Breast epithelium (tissue), 4 donors: ENCODE data around the gene IL15. TPM values are rescaled to one million over a fixed set of nuclear protein-coding genes. Genes with fewer than 3 reads are reported as not detected.
"Not testable (repeated sequence)": the region's sequence is repeated elsewhere in the genome, so short reads cannot be mapped to it uniquely, and the experiment has no call there.

ENCODE experiments used
- DNase-seq, 2 donors: peaks; one replicate each; pipeline ENCODE4 v3.0.0-alpha.2; 2019; ENCODE audit warnings: low spot score in 2 of 2
- H3K27ac ChIP-seq, 2 donors: fragments of 200-600 bp; sonication (generic) in 1 of 2; one replicate each; pipeline ENCODE4 v1.5.1; 2016 to 2019; ENCODE audit warnings: mild to moderate bottlenecking in 1 of 2
- H3K27me3 ChIP-seq, 2 donors: fragments of 200-600 bp; sonication (generic) in 1 of 2; one replicate each; pipeline versions ENCODE4 v1.5.1 to v1.6.0; 2017 to 2019; ENCODE audit warnings: control low read depth in 1 of 2, mild to moderate bottlenecking in 1 of 2
- H3K36me3 ChIP-seq: fragments of 200-600 bp; one replicate; pipeline ENCODE4 v1.5.1; 2019
- H3K4me1 ChIP-seq, 2 donors: fragments of 200-600 bp; sonication (generic); one replicate each; pipeline ENCODE4 v1.5.1; 2016 to 2019; ENCODE audit warnings: control low read depth in 1 of 2
- H3K4me3 ChIP-seq, 3 donors: fragments of 200-600 bp; sonication (generic); 1 replicate in 2 of 3; 2 replicates in 1 of 3; pipeline ENCODE4 v1.5.1; 2016 to 2019; ENCODE audit warnings: mild to moderate bottlenecking in 3 of 3, moderate library complexity in 2 of 3
- H3K9me3 ChIP-seq, 2 donors: fragments of 200-600 bp; sonication (generic) in 1 of 2; one replicate each; pipeline ENCODE4 v1.5.1; 2016 to 2019; ENCODE audit warnings: control low read depth in 1 of 2
- CTCF ChIP-seq, 3 donors: fragments of 450-650 bp; IDR thresholded peaks; one replicate each; pipeline ENCODE4 v1.5.1; 2016 to 2017; ENCODE audit warnings: antibody characterized with exemption in 3 of 3, mild to moderate bottlenecking in 3 of 3, moderate library complexity in 3 of 3
- POLR2A ChIP-seq: fragments of 450-650 bp; IDR thresholded peaks from one replicate; pipeline ENCODE4 v1.6.1; 2016; ENCODE audit warnings: antibody characterized with exemption, mild to moderate bottlenecking, moderate library complexity
- POLR2AphosphoS5 ChIP-seq, 3 donors: sonication (generic); formaldehyde crosslinking; IDR thresholded peaks; one replicate each; pipeline ENCODE4 v1.6.1; 2017; ENCODE audit warnings: antibody characterized with exemption in 3 of 3
- intact Hi-C: fragments of 100-400 bp; cut with DNase I; formaldehyde crosslinking; loops from one replicate; pipeline ENCODE4 v1.15.1; 2023; ENCODE audit warnings: low total_unique reads
- total RNA-seq, 3 donors: library from RNA; depleted of rRNA; stranded (reverse); fragments of >200 nt; gene quantifications; one replicate each; pipeline ENCODE4 v1.1.0, GENCODE V29; 2016

The IL15 gene
- total RNA-seq, 3 donors from 2014 or later = 4.0 to 5.6 (median 5.1) TPM

GRCh38 chr4:141739636-141740035 is 103.3 kb downstream of the IL15 start:
- H3K27me3 ChIP-seq = no peaks in the 10 kb centered on the region
- H3K4me3 ChIP-seq = no peak overlapping the region
- H3K9me3 ChIP-seq = peaks cover 0 to 30% of the 10 kb centered on the region in 2 donors
- no peaks in the 10 kb centered on the region for H3K36me3 ChIP-seq
- TF ChIP-seq CTCF (IDR thresholded peaks at IDR 0.05) (no peak), POLR2A (no peak), POLR2AphosphoS5 (IDR thresholded peaks at IDR 0.05) (no peak)
- intact Hi-C loops = no loop called here
- H3K27ac ChIP-seq = no peak overlapping the region
- no peak for DNase-seq
- H3K4me1 ChIP-seq = no peaks in the 10 kb centered on the region

GRCh38 chr4:141746026-141746425 is 109.6 kb downstream of the IL15 start:
- intact Hi-C loops = no loop called here
- H3K4me3 ChIP-seq = no peak overlapping the region
- peaks cover 0 to 12% of the 10 kb centered on the region in 2 donors for H3K9me3 ChIP-seq
- TF ChIP-seq POLR2A = no peak
- no peak for TF ChIP-seq CTCF (IDR thresholded peaks at IDR 0.05)
- no peak for TF ChIP-seq POLR2AphosphoS5 (IDR thresholded peaks at IDR 0.05)
- H3K4me1 ChIP-seq = no peaks in the 10 kb centered on the region
- H3K27ac ChIP-seq = no peak overlapping the region
- no peak for DNase-seq
- no peaks in the 10 kb centered on the region for H3K27me3 ChIP-seq
- no peaks in the 10 kb centered on the region for H3K36me3 ChIP-seq

GRCh38 chr4:141751806-141752205 is 115.4 kb downstream of the IL15 start:
- H3K36me3 ChIP-seq, H3K4me1 ChIP-seq, intact Hi-C loops, DNase-seq, H3K4me3 ChIP-seq, H3K27me3 ChIP-seq, H3K9me3 ChIP-seq, H3K27ac ChIP-seq: not testable (repeated sequence)

- Histone ChIP-seq H3K27ac (no peak overlapping the region), H3K4me3 (no peak overlapping the region), H3K36me3 (no peaks in the 10 kb centered on the region), H3K4me1 (no peaks in the 10 kb centered on the region), H3K27me3 (no peaks in the 10 kb centered on the region), H3K9me3 (no peaks in the 10 kb centered on the region)
- intact Hi-C loops = no loop called here
- no peak for DNase-seq
- no peak for TF ChIP-seq POLR2AphosphoS5 (IDR thresholded peaks at IDR 0.05)
- TF ChIP-seq CTCF (IDR thresholded peaks at IDR 0.05) = no peak
- no peak for TF ChIP-seq POLR2A
Measured at GRCh38 chr4:141757287-141757686, 120.9 kb downstream of the IL15 start.

GRCh38 chr4:141759796-141760425 is 123.5 kb downstream of the IL15 start:
- Histone ChIP-seq H3K36me3 (no peaks in the 10 kb centered on the region), H3K4me1 (no peaks in the 10 kb centered on the region), H3K27me3 (no peaks in the 10 kb centered on the region), H3K4me3 (no peak overlapping the region), H3K9me3 (no peaks in the 10 kb centered on the region), H3K27ac (no peak overlapping the region)
- DNase-seq = no peak
- TF ChIP-seq POLR2A (no peak), POLR2AphosphoS5 (IDR thresholded peaks at IDR 0.05) (no peak), CTCF (IDR thresholded peaks at IDR 0.05) (no peak)
- intact Hi-C loops = no loop called here

- Histone ChIP-seq H3K4me1 (no peaks in the 10 kb centered on the region), H3K27me3 (no peaks in the 10 kb centered on the region), H3K27ac (no peak overlapping the region), H3K4me3 (no peak overlapping the region), H3K9me3 (no peaks in the 10 kb centered on the region), H3K36me3 (no peaks in the 10 kb centered on the region)
- TF ChIP-seq POLR2A (no peak), POLR2AphosphoS5 (IDR thresholded peaks at IDR 0.05) (no peak), CTCF (IDR thresholded peaks at IDR 0.05) (no peak)
- no peak for DNase-seq
- intact Hi-C loops = no loop called here
Measured at GRCh38 chr4:141761926-141762325, 125.5 kb downstream of the IL15 start.
